HS-5 (cell line): ENCODE results near the gene FBRS.
A peak's percentile ranks its signal among the peaks of the same experiment; 100 is the strongest.

ENCODE experiments used
- DNase-seq: peaks from one replicate; pipeline ENCODE4 v3.0.0-alpha.2; 2012; ENCODE audit warnings: low read depth

The FBRS gene

GRCh38 chr16:30644334-30644830, 13.8 kb upstream of the FBRS start:
- DNase-seq = no peak

GRCh38 chr16:30645727-30646126, 12.5 kb upstream of the FBRS start:
- no peak for DNase-seq

GRCh38 chr16:30647274-30647571, 11.0 kb upstream of the FBRS start:
- no peak for DNase-seq

- no peak for DNase-seq
Measured at GRCh38 chr16:30649725-30650368, 8.4 kb upstream of the FBRS start.

- DNase-seq = peak; percentile 96
Measured at GRCh38 chr16:30650369-30651123, 7.7 kb upstream of the FBRS start, which contains the start of gene PRR14. Gene PRR14 (plus strand): TSS chr16:30650960. CDS start chr16:30651646, 686 bp downstream.

- DNase-seq = no peak
Measured at GRCh38 chr16:30651124-30652004, 6.9 kb upstream of the FBRS start.

- DNase-seq = no peak
Measured at GRCh38 chr16:30652005-30652296, 6.3 kb upstream of the FBRS start.

- no peak for DNase-seq
Measured at GRCh38 chr16:30652718-30653117, 5.5 kb upstream of the FBRS start.

- no peak for DNase-seq
Measured at GRCh38 chr16:30654856-30655255, 3.4 kb upstream of the FBRS start.

- no peak for DNase-seq
Measured at GRCh38 chr16:30655815-30656347, 2.4 kb upstream of the FBRS start.

GRCh38 chr16:30656388-30656787, 1.8 kb upstream of the FBRS start:
- no peak for DNase-seq

- DNase-seq = no peak
Measured at GRCh38 chr16:30656974-30657865, 1.0 kb upstream of the FBRS start.

GRCh38 chr16:30658731-30659506, 688 bp downstream of the FBRS start:
- DNase-seq = peak; percentile 91

GRCh38 chr16:30659507-30660423, 1.5 kb downstream of the FBRS start:
- no peak for DNase-seq

GRCh38 chr16:30660424-30661261, 2.4 kb downstream of the FBRS start:
- DNase-seq = no peak

- DNase-seq = no peak
Measured at GRCh38 chr16:30662449-30662848, 4.2 kb downstream of the FBRS start.

- DNase-seq = no peak
Measured at GRCh38 chr16:30663038-30663437, 4.8 kb downstream of the FBRS start.

- no peak for DNase-seq
Measured at GRCh38 chr16:30663820-30664219, 5.6 kb downstream of the FBRS start.

- no peak for DNase-seq
Measured at GRCh38 chr16:30664616-30665109, 6.4 kb downstream of the FBRS start.
